GM23338 (cell line): ENCODE measurements around the gene MAP2K4.

Experiments
- CREB1 ChIP-seq: fragments of 250-450 bp; sonication (Bioruptor Pico); IDR thresholded peaks from 2 replicates; pipeline ENCODE4 v1.5.0; 2020; ENCODE audit warnings: low read depth, mild to moderate bottlenecking, moderate library complexity
- ETS1 ChIP-seq: IDR thresholded peaks from 2 replicates; pipeline ENCODE4 v1.6.1; 2016; ENCODE audit warnings: antibody characterized with exemption
- EZH2 ChIP-seq: fragments of 200-600 bp; sonication (generic); IDR thresholded peaks from one replicate; pipeline ENCODE4 v1.8.0; 2017; ENCODE audit warnings: antibody characterized with exemption, mild to moderate bottlenecking, low read depth; ENCODE audit not compliant: unreplicated experiment
- EZH2phosphoT487 ChIP-seq: fragments of 200-600 bp; sonication (generic); IDR thresholded peaks from one replicate; pipeline ENCODE4 v1.8.1; 2018; ENCODE audit warnings: antibody characterized with exemption; ENCODE audit not compliant: unreplicated experiment
- JUNB ChIP-seq: IDR thresholded peaks from one replicate; pipeline ENCODE4 v1.6.1; 2016; ENCODE audit warnings: antibody characterized with exemption; ENCODE audit not compliant: unreplicated experiment
- POLR2AphosphoS5 ChIP-seq: IDR thresholded peaks from 2 replicates; pipeline ENCODE4 v1.6.1; 2016; ENCODE audit warnings: antibody characterized with exemption, low read depth
- STAT1 ChIP-seq: IDR thresholded peaks from one replicate; pipeline ENCODE4 v1.6.1; 2016; ENCODE audit warnings: antibody characterized with exemption; ENCODE audit not compliant: unreplicated experiment
- ZNF114 ChIP-seq: fragments of 250-450 bp; sonication (Bioruptor Pico); IDR thresholded peaks from 2 replicates; pipeline ENCODE4 v1.5.0; 2020; ENCODE audit warnings: mild to moderate bottlenecking, moderate library complexity
- ZNF331 ChIP-seq: fragments of 250-450 bp; sonication (Bioruptor Pico); IDR thresholded peaks from 2 replicates; pipeline ENCODE4 v1.5.0; 2020; ENCODE audit warnings: low read depth, mild to moderate bottlenecking, moderate library complexity
- TF ChIP-seq, protein P1 (sequence below), 2 experiments: fragments of 200-600 bp in 1 of 2; sonication (generic) in 1 of 2; conservative IDR thresholded peaks; 2 replicates each; pipeline versions ENCODE4 v1.5.1 to v1.6.1; 2016 to 2017; ENCODE audit warnings: antibody characterized with exemption in 2 of 2, low read depth in 2 of 2, mild to moderate bottlenecking in 2 of 2, moderate library complexity in 1 of 2
- TF ChIP-seq, protein P2 (sequence below): IDR thresholded peaks from one replicate; pipeline ENCODE4 v1.6.1; 2018; ENCODE audit warnings: antibody characterized with exemption; ENCODE audit not compliant: unreplicated experiment

DNA sequence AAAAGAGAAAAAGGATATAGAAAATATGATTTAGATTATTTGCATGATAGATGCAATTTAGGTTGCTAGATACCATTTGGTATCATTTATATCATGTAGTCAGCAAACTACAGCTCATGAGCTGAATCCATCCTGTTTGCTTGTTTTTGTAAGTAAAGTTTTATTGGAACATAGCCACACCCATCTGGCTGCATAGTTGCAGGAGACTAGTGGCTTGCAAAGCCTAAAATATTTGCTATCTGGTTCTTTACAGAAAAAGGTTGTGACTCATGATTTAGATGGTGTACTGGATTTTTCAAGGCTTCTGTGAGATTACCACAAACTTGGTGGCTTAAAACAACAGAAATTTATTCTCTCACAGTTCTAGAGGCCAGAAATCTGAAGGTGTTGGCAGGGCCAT, 49.9 kb downstream of the MAP2K4 start:
- TF ChIP-seq, protein P1, sequence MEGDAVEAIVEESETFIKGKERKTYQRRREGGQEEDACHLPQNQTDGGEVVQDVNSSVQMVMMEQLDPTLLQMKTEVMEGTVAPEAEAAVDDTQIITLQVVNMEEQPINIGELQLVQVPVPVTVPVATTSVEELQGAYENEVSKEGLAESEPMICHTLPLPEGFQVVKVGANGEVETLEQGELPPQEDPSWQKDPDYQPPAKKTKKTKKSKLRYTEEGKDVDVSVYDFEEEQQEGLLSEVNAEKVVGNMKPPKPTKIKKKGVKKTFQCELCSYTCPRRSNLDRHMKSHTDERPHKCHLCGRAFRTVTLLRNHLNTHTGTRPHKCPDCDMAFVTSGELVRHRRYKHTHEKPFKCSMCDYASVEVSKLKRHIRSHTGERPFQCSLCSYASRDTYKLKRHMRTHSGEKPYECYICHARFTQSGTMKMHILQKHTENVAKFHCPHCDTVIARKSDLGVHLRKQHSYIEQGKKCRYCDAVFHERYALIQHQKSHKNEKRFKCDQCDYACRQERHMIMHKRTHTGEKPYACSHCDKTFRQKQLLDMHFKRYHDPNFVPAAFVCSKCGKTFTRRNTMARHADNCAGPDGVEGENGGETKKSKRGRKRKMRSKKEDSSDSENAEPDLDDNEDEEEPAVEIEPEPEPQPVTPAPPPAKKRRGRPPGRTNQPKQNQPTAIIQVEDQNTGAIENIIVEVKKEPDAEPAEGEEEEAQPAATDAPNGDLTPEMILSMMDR (conservative IDR thresholded peaks at IDR 0.05; ENCODE audit: low read depth in 2 of 2) = no peak
- TF ChIP-seq POLR2AphosphoS5 = no peak
- TF ChIP-seq, protein P2, sequence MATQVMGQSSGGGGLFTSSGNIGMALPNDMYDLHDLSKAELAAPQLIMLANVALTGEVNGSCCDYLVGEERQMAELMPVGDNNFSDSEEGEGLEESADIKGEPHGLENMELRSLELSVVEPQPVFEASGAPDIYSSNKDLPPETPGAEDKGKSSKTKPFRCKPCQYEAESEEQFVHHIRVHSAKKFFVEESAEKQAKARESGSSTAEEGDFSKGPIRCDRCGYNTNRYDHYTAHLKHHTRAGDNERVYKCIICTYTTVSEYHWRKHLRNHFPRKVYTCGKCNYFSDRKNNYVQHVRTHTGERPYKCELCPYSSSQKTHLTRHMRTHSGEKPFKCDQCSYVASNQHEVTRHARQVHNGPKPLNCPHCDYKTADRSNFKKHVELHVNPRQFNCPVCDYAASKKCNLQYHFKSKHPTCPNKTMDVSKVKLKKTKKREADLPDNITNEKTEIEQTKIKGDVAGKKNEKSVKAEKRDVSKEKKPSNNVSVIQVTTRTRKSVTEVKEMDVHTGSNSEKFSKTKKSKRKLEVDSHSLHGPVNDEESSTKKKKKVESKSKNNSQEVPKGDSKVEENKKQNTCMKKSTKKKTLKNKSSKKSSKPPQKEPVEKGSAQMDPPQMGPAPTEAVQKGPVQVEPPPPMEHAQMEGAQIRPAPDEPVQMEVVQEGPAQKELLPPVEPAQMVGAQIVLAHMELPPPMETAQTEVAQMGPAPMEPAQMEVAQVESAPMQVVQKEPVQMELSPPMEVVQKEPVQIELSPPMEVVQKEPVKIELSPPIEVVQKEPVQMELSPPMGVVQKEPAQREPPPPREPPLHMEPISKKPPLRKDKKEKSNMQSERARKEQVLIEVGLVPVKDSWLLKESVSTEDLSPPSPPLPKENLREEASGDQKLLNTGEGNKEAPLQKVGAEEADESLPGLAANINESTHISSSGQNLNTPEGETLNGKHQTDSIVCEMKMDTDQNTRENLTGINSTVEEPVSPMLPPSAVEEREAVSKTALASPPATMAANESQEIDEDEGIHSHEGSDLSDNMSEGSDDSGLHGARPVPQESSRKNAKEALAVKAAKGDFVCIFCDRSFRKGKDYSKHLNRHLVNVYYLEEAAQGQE = no peak
- TF ChIP-seq EZH2phosphoT487 = no peak
- no peak for TF ChIP-seq EZH2
- TF ChIP-seq ZNF114 (CRISPR knock-in tag) = no peak
- TF ChIP-seq CREB1 (CRISPR knock-in tag) = no peak
- TF ChIP-seq JUNB = no peak
- TF ChIP-seq STAT1 = no peak
- TF ChIP-seq ETS1 = no peak
- no peak for TF ChIP-seq ZNF331 (CRISPR knock-in tag)
